ENCODE results near the gene CHRDL2. TPM values are rescaled to one million over a fixed set of nuclear protein-coding genes. Genes with fewer than 3 reads are reported as not detected.
"Not testable (repeated sequence)": the region's sequence is repeated elsewhere in the genome, so short reads cannot be mapped to it uniquely, and the experiment has no call there.

CHRDL2 gene
- total RNA-seq, 1 donor from 2014 or later = 0.52 TPM

- Histone ChIP-seq H3K36me3 (ENCODE audit: control insufficient read depth in 3 of 3, insufficient read depth in 3 of 3, low read length in 3 of 3) (no peaks in the 10 kb centered on the region), H3K27me3 (ENCODE audit: control insufficient read depth in 3 of 3, insufficient read depth in 3 of 3, low read length in 3 of 3) (no peaks in the 10 kb centered on the region), H3K9me3 (ENCODE audit: control insufficient read depth in 3 of 3, low read length in 3 of 3) (no peaks in the 10 kb centered on the region), H3K9ac (ENCODE audit: low read depth in 1 of 3, low read length in 3 of 3) (no peak overlapping the region), H3K27ac (ENCODE audit: low read depth, low read length) (no peak overlapping the region), H3K4me3 (ENCODE audit: low read length in 3 of 3) (no peak overlapping the region), H3K4me1 (ENCODE audit: control insufficient read depth in 3 of 3, insufficient read depth in 3 of 3, low read length in 3 of 3) (peaks cover 0 to 2% (median 0%) of the 10 kb centered on the region in 3 donors)
Observed at GRCh38 chr11:74769055-74769707, 38.0 kb upstream of the CHRDL2 start.

GRCh38 chr11:74768172-74768651, 37.0 kb upstream of the CHRDL2 start:
- not testable (repeated sequence) for H3K27me3 ChIP-seq (ENCODE audit: control insufficient read depth in 3 of 3, insufficient read depth in 3 of 3, low read length in 3 of 3); H3K27ac ChIP-seq (ENCODE audit: low read depth, low read length); H3K4me1 ChIP-seq (ENCODE audit: control insufficient read depth in 3 of 3, insufficient read depth in 3 of 3, low read length in 3 of 3); H3K9ac ChIP-seq (ENCODE audit: low read depth in 1 of 3, low read length in 3 of 3); H3K9me3 ChIP-seq (ENCODE audit: control insufficient read depth in 3 of 3, low read length in 3 of 3); H3K4me3 ChIP-seq (ENCODE audit: low read length in 3 of 3); H3K36me3 ChIP-seq (ENCODE audit: control insufficient read depth in 3 of 3, insufficient read depth in 3 of 3, low read length in 3 of 3)

- H3K27ac ChIP-seq (ENCODE audit: low read depth, low read length) = no peak overlapping the region
- no peaks in the 10 kb centered on the region for H3K27me3 ChIP-seq (ENCODE audit: control insufficient read depth in 3 of 3, insufficient read depth in 3 of 3, low read length in 3 of 3)
- H3K4me3 ChIP-seq (ENCODE audit: low read length in 3 of 3) = no peak overlapping the region
- no peaks in the 10 kb centered on the region for H3K36me3 ChIP-seq (ENCODE audit: control insufficient read depth in 3 of 3, insufficient read depth in 3 of 3, low read length in 3 of 3)
- H3K9me3 ChIP-seq (ENCODE audit: control insufficient read depth in 3 of 3, low read length in 3 of 3) = no peaks in the 10 kb centered on the region
- no peak overlapping the region for H3K9ac ChIP-seq (ENCODE audit: low read depth in 1 of 3, low read length in 3 of 3)
- no peaks in the 10 kb centered on the region for H3K4me1 ChIP-seq (ENCODE audit: control insufficient read depth in 3 of 3, insufficient read depth in 3 of 3, low read length in 3 of 3)
Observed at GRCh38 chr11:74766905-74767304, 35.7 kb upstream of the CHRDL2 start.

GRCh38 chr11:74756571-74756970, 25.3 kb upstream of the CHRDL2 start:
- Histone ChIP-seq H3K4me3 (ENCODE audit: low read length in 3 of 3) (no peak overlapping the region), H3K27me3 (ENCODE audit: control insufficient read depth in 3 of 3, insufficient read depth in 3 of 3, low read length in 3 of 3) (no peaks in the 10 kb centered on the region), H3K9me3 (ENCODE audit: control insufficient read depth in 3 of 3, low read length in 3 of 3) (no peaks in the 10 kb centered on the region), H3K9ac (ENCODE audit: low read depth in 1 of 3, low read length in 3 of 3) (no peak overlapping the region), H3K36me3 (ENCODE audit: control insufficient read depth in 3 of 3, insufficient read depth in 3 of 3, low read length in 3 of 3) (no peaks in the 10 kb centered on the region), H3K4me1 (ENCODE audit: control insufficient read depth in 3 of 3, insufficient read depth in 3 of 3, low read length in 3 of 3) (peaks cover 3 to 19% (median 15%) of the 10 kb centered on the region in 3 donors), H3K27ac (ENCODE audit: low read depth, low read length) (no peak overlapping the region)

GRCh38 chr11:74755395-74755995, 24.3 kb upstream of the CHRDL2 start:
- Histone ChIP-seq H3K27me3 (ENCODE audit: control insufficient read depth in 3 of 3, insufficient read depth in 3 of 3, low read length in 3 of 3) (no peaks in the 10 kb centered on the region), H3K4me3 (ENCODE audit: low read length in 3 of 3) (no peak overlapping the region), H3K9ac (ENCODE audit: low read depth in 1 of 3, low read length in 3 of 3) (no peak overlapping the region), H3K4me1 (ENCODE audit: control insufficient read depth in 3 of 3, insufficient read depth in 3 of 3, low read length in 3 of 3) (peaks cover 3 to 19% (median 19%) of the 10 kb centered on the region in 3 donors), H3K9me3 (ENCODE audit: control insufficient read depth in 3 of 3, low read length in 3 of 3) (no peaks in the 10 kb centered on the region), H3K27ac (ENCODE audit: low read depth, low read length) (no peak overlapping the region), H3K36me3 (ENCODE audit: control insufficient read depth in 3 of 3, insufficient read depth in 3 of 3, low read length in 3 of 3) (no peaks in the 10 kb centered on the region)

GRCh38 chr11:74754507-74755252, 23.5 kb upstream of the CHRDL2 start:
- Histone ChIP-seq H3K27ac (ENCODE audit: low read depth, low read length) (no peak overlapping the region), H3K9ac (ENCODE audit: low read depth in 1 of 3, low read length in 3 of 3) (no peak overlapping the region), H3K9me3 (ENCODE audit: control insufficient read depth in 3 of 3, low read length in 3 of 3) (no peaks in the 10 kb centered on the region), H3K4me3 (ENCODE audit: low read length in 3 of 3) (no peak overlapping the region), H3K4me1 (ENCODE audit: control insufficient read depth in 3 of 3, insufficient read depth in 3 of 3, low read length in 3 of 3) (peaks cover 8 to 23% (median 22%) of the 10 kb centered on the region in 3 donors), H3K27me3 (ENCODE audit: control insufficient read depth in 3 of 3, insufficient read depth in 3 of 3, low read length in 3 of 3) (no peaks in the 10 kb centered on the region), H3K36me3 (ENCODE audit: control insufficient read depth in 3 of 3, insufficient read depth in 3 of 3, low read length in 3 of 3) (no peaks in the 10 kb centered on the region)

- Histone ChIP-seq H3K4me3 (ENCODE audit: low read length in 3 of 3) (no peak overlapping the region), H3K36me3 (ENCODE audit: control insufficient read depth in 3 of 3, insufficient read depth in 3 of 3, low read length in 3 of 3) (no peaks in the 10 kb centered on the region), H3K9ac (ENCODE audit: low read depth in 1 of 3, low read length in 3 of 3) (no peak overlapping the region), H3K27ac (ENCODE audit: low read depth, low read length) (no peak overlapping the region), H3K9me3 (ENCODE audit: control insufficient read depth in 3 of 3, low read length in 3 of 3) (no peaks in the 10 kb centered on the region), H3K27me3 (ENCODE audit: control insufficient read depth in 3 of 3, insufficient read depth in 3 of 3, low read length in 3 of 3) (no peaks in the 10 kb centered on the region), H3K4me1 (ENCODE audit: control insufficient read depth in 3 of 3, insufficient read depth in 3 of 3, low read length in 3 of 3) (peaks cover 19 to 34% (median 32%) of the 10 kb centered on the region in 3 donors)
Observed at GRCh38 chr11:74751303-74751702, 20.1 kb upstream of the CHRDL2 start.

GRCh38 chr11:74750598-74750997, 19.4 kb upstream of the CHRDL2 start:
- not testable (repeated sequence) for H3K36me3 ChIP-seq (ENCODE audit: control insufficient read depth in 3 of 3, insufficient read depth in 3 of 3, low read length in 3 of 3); H3K9me3 ChIP-seq (ENCODE audit: control insufficient read depth in 3 of 3, low read length in 3 of 3); H3K9ac ChIP-seq (ENCODE audit: low read depth in 1 of 3, low read length in 3 of 3); H3K27me3 ChIP-seq (ENCODE audit: control insufficient read depth in 3 of 3, insufficient read depth in 3 of 3, low read length in 3 of 3); H3K27ac ChIP-seq (ENCODE audit: low read depth, low read length); H3K4me3 ChIP-seq (ENCODE audit: low read length in 3 of 3)
- H3K4me1 ChIP-seq (ENCODE audit: control insufficient read depth in 3 of 3, insufficient read depth in 3 of 3, low read length in 3 of 3) = peaks cover 16 to 29% (median 24%) of the 10 kb centered on the region in 3 donors

GRCh38 chr11:74749965-74750296, 18.7 kb upstream of the CHRDL2 start:
- no peaks in the 10 kb centered on the region for H3K36me3 ChIP-seq (ENCODE audit: control insufficient read depth in 3 of 3, insufficient read depth in 3 of 3, low read length in 3 of 3)
- no peaks in the 10 kb centered on the region for H3K27me3 ChIP-seq (ENCODE audit: control insufficient read depth in 3 of 3, insufficient read depth in 3 of 3, low read length in 3 of 3)
- H3K9me3 ChIP-seq (ENCODE audit: control insufficient read depth in 3 of 3, low read length in 3 of 3) = no peaks in the 10 kb centered on the region
- peak overlapping the region; percentile 67 to 86 (median 80) for H3K9ac ChIP-seq (ENCODE audit: low read depth in 1 of 3, low read length in 3 of 3)
- peaks cover 16 to 26% (median 20%) of the 10 kb centered on the region in 3 donors for H3K4me1 ChIP-seq (ENCODE audit: control insufficient read depth in 3 of 3, insufficient read depth in 3 of 3, low read length in 3 of 3)
- peak overlapping the region; percentile 74 to 83 (median 78) for H3K4me3 ChIP-seq (ENCODE audit: low read length in 3 of 3)
- no peak overlapping the region for H3K27ac ChIP-seq (ENCODE audit: low read depth, low read length)

Data from skeletal muscle tissue (tissue), 4 donors.